Measurements from ENCODE around the gene HYDIN.

The HYDIN gene

GRCh38 chr16:71217506-71217905 is 13.0 kb downstream of the HYDIN start:
- TF ChIP-seq ZNF8 (CRISPR knock-in tag; IDR thresholded peaks at IDR 0.05) (no peak), PPARA (CRISPR knock-in tag; IDR thresholded peaks at IDR 0.05; ENCODE audit: borderline replicate concordance) (no peak), ZNF70 (CRISPR knock-in tag; IDR thresholded peaks at IDR 0.05) (no peak), ESRRG (CRISPR knock-in tag; IDR thresholded peaks at IDR 0.05) (no peak), TCF4 (CRISPR knock-in tag; IDR thresholded peaks at IDR 0.05; ENCODE audit: borderline replicate concordance) (no peak), BACH2 (CRISPR knock-in tag; IDR thresholded peaks at IDR 0.05; ENCODE audit: borderline replicate concordance) (no peak)
- ATAC-seq = no peak

GRCh38 chr16:71216714-71217113 is 13.8 kb downstream of the HYDIN start:
- TF ChIP-seq BACH2 (CRISPR knock-in tag; IDR thresholded peaks at IDR 0.05; ENCODE audit: borderline replicate concordance) = no peak
- TF ChIP-seq RARB (CRISPR knock-in tag; IDR thresholded peaks at IDR 0.05) = no peak
- TF ChIP-seq TCF4 (CRISPR knock-in tag; IDR thresholded peaks at IDR 0.05; ENCODE audit: borderline replicate concordance) = no peak
- TF ChIP-seq PATZ1 (CRISPR knock-in tag; IDR thresholded peaks at IDR 0.05; ENCODE audit: borderline replicate concordance) = no peak
- no peak for TF ChIP-seq ZFP30 (CRISPR knock-in tag; IDR thresholded peaks at IDR 0.05)
- TF ChIP-seq ISL1 (CRISPR knock-in tag; IDR thresholded peaks at IDR 0.05) = no peak
- no peak for TF ChIP-seq ZNF565 (CRISPR knock-in tag; conservative IDR thresholded peaks at IDR 0.05; ENCODE audit: low read depth)
- no peak for TF ChIP-seq CSRNP3 (CRISPR knock-in tag; IDR thresholded peaks at IDR 0.05)
- TF ChIP-seq GLIS3 (CRISPR knock-in tag; IDR thresholded peaks at IDR 0.05) = no peak
- TF ChIP-seq ZFP3 (CRISPR knock-in tag; IDR thresholded peaks at IDR 0.05) = no peak
- TF ChIP-seq, protein P1, sequence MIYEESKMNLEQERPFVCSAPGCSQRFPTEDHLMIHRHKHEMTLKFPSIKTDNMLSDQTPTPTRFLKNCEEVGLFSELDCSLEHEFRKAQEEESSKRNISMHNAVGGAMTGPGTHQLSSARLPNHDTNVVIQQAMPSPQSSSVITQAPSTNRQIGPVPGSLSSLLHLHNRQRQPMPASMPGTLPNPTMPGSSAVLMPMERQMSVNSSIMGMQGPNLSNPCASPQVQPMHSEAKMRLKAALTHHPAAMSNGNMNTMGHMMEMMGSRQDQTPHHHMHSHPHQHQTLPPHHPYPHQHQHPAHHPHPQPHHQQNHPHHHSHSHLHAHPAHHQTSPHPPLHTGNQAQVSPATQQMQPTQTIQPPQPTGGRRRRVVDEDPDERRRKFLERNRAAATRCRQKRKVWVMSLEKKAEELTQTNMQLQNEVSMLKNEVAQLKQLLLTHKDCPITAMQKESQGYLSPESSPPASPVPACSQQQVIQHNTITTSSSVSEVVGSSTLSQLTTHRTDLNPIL (CRISPR knock-in tag; IDR thresholded peaks at IDR 0.05; ENCODE audit: low read depth) = no peak
- TF ChIP-seq, protein P2, sequence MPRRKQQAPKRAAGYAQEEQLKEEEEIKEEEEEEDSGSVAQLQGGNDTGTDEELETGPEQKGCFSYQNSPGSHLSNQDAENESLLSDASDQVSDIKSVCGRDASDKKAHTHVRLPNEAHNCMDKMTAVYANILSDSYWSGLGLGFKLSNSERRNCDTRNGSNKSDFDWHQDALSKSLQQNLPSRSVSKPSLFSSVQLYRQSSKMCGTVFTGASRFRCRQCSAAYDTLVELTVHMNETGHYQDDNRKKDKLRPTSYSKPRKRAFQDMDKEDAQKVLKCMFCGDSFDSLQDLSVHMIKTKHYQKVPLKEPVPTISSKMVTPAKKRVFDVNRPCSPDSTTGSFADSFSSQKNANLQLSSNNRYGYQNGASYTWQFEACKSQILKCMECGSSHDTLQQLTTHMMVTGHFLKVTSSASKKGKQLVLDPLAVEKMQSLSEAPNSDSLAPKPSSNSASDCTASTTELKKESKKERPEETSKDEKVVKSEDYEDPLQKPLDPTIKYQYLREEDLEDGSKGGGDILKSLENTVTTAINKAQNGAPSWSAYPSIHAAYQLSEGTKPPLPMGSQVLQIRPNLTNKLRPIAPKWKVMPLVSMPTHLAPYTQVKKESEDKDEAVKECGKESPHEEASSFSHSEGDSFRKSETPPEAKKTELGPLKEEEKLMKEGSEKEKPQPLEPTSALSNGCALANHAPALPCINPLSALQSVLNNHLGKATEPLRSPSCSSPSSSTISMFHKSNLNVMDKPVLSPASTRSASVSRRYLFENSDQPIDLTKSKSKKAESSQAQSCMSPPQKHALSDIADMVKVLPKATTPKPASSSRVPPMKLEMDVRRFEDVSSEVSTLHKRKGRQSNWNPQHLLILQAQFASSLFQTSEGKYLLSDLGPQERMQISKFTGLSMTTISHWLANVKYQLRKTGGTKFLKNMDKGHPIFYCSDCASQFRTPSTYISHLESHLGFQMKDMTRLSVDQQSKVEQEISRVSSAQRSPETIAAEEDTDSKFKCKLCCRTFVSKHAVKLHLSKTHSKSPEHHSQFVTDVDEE (CRISPR knock-in tag; IDR thresholded peaks at IDR 0.05) = no peak
- TF ChIP-seq ZNF8 (CRISPR knock-in tag; IDR thresholded peaks at IDR 0.05) = no peak
- no peak for TF ChIP-seq CSDC2 (CRISPR knock-in tag; IDR thresholded peaks at IDR 0.05)
- ATAC-seq = no peak

GRCh38 chr16:71214746-71215381 is 15.7 kb downstream of the HYDIN start:
- TF ChIP-seq, protein P1 (CRISPR knock-in tag; IDR thresholded peaks at IDR 0.05; ENCODE audit: low read depth) = no peak
- TF ChIP-seq POU6F1 (CRISPR knock-in tag; IDR thresholded peaks at IDR 0.05; ENCODE audit: borderline replicate concordance, low read depth) (no peak), ARNTL (CRISPR knock-in tag; IDR thresholded peaks at IDR 0.05; ENCODE audit: borderline replicate concordance, low read depth) (no peak), ZNF8 (CRISPR knock-in tag; IDR thresholded peaks at IDR 0.05) (no peak), ISL1 (CRISPR knock-in tag; IDR thresholded peaks at IDR 0.05) (no peak), SNAI2 (CRISPR knock-in tag; IDR thresholded peaks at IDR 0.05) (no peak), PPARA (CRISPR knock-in tag; IDR thresholded peaks at IDR 0.05; ENCODE audit: borderline replicate concordance) (no peak), ZFP30 (CRISPR knock-in tag; IDR thresholded peaks at IDR 0.05) (no peak), BACH2 (CRISPR knock-in tag; IDR thresholded peaks at IDR 0.05; ENCODE audit: borderline replicate concordance) (no peak), ESRRG (CRISPR knock-in tag; IDR thresholded peaks at IDR 0.05) (no peak), TCF4 (CRISPR knock-in tag; IDR thresholded peaks at IDR 0.05; ENCODE audit: borderline replicate concordance) (no peak)
- TF ChIP-seq, protein P2 (CRISPR knock-in tag; IDR thresholded peaks at IDR 0.05) = no peak
- no peak for ATAC-seq

Measured in SK-N-SH treated with all-trans-retinoic acid at 6 μM for 48 hours (cell line).